HG02759 (cell line): ENCODE measurements around the gene OTOA.
A peak's percentile ranks its signal among the peaks of the same experiment; 100 is the strongest.
"Not testable (repeated sequence)": the region's sequence is repeated elsewhere in the genome, so short reads cannot be mapped to it uniquely, and the experiment has no call there.

Source experiments
- ATAC-seq: cut with Tn5 transposase; IDR thresholded peaks from one replicate; pipeline ENCODE4 v1.9.1; 2021; ENCODE audit warnings: mild to moderate bottlenecking, moderate library complexity; ENCODE audit not compliant: unreplicated experiment

Gene OTOA

DNA sequence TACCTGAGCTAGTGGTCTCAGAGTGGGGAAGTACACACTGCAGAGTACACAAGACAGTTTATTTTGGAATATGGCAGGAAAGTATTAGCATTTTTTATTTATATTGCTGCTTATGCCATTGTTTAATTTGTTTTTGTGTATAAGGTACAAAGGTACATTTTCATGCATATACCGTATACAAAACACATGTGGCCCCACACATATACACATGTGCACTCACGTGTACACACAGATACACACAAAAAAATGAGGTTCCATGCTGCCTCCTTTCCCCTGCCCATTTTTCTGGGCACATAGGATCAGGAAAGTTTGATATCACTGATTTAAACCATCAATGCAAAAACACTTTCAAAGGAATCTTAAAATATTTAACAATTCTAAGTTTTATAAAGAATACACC, 24.3 kb upstream of the OTOA start:
- ATAC-seq, result no peak

DNA sequence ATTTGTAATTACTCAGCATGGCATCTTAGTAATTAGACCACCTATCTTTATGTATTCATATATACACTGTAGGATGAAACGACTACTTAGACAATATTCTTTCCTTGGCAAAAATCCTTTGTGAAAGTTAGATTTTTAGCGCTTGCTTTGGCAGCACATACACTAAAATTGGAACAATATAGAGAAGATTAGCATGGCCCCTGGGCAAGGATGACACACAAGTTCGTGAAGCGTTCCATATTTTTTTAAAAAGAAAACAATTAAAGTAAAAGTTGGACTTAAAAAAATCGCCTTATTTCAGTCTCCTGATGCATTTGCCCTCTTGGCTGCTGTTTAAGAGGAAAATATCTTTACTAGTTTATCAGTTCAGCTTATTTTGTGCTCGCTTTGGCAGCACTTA, 21.9 kb upstream of the OTOA start:
- ATAC-seq, result no peak

DNA sequence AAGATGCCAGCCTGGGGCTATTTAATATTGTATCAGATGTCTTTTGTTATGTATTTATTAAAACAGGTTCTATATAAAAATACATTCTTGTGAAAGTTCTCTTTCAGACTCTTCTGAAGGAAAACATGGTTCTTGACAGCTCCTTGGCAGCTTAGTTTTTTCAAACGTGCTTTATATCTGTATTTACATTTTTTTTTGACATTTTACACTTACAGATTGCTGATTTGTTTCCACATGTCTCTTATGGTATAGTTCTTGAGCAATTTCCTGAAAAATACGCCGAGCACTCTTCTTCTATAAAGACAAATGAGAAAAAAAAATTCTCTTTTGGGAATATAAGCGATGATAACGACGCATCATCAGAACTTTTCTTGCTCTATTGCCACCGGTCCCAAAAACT, 20.9 kb upstream of the OTOA start:
- no peak for ATAC-seq

DNA sequence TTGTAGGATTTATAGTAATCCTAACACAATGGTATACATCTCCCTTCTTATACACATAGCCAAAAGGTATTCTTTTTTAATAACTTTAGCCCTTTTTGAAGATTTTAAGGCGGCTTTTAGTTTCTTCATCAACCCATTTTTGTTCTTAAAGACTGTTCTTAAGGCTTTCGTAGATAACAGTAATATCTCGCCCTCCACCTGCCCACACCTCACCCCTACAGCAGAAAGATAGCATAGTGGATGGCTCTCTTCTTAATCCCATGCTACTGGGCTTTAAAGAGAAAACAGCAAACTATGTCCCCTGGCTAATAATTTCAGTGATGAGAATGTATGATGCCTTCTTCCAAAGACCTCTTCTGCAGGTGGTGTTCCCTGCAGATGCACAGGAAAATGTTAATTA, 20.0 kb upstream of the OTOA start:
- ATAC-seq, result no peak

GRCh38 chr16:21644674-21645073, 19.1 kb upstream of the OTOA start:
- no peak for ATAC-seq

DNA sequence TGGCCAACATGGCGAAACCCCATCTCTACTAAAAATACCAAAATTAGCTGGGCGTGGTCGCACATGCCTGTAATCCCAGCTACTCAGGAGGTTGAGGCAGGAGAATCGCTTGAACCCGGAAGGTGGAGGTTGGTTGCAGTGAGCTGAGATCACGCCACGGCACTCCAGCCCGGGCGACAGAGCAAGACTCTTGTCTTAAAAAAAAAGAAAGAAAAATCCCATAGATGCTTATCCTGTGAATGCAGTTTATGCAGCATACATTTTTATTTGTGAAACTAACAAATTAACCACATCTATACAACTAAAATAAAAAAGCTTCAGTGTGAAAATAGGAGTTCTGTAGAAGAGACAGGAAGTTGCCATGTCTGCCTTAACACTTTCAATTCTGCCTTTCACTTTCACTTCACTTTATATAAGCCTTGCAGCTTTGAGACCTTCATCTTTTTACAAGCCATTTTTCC, 18.5 kb upstream of the OTOA start:
- ATAC-seq, result peak; percentile 35

GRCh38 chr16:21646091-21646490, 17.7 kb upstream of the OTOA start:
- no peak for ATAC-seq

DNA sequence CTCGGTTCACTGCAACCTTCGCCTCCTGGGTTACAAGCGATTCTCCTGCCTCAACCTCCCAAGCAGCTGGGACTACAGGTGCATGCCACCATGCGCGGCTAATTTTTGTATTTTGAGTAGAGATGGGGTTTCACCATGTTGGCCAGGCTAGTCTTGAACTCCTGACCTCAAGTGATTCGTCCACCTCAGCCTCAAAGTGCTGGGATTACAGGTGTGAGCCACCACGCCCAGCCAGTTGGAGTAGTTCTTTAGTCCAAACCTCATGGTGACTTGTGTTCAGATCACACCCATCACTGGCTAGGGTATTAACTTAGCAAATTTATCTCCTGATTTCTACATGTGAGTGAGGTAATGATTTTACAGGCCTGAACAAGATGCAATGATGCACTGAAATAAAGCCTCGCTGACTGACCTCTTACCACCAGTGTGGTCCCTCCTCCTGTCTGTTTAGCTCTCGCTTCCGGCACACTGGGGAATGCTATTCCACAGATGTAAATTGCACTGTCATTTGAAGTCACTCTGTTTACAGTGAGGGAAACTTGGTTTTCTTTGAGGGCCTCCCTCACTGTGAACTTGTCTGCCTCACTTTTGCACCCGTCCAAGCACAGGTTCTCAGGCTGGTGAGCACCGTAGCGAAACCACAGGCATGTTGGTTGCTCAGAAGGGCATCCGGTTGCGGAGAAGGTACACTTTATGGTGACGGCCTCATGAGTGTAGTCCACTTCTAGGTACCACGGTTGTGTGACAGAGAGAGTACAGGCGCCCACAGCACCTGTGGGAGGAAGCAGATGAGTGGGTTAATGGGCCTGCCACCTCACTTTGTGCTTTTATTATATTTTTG, 16.8 kb upstream of the OTOA start:
- ATAC-seq, result peak; percentile 90

DNA sequence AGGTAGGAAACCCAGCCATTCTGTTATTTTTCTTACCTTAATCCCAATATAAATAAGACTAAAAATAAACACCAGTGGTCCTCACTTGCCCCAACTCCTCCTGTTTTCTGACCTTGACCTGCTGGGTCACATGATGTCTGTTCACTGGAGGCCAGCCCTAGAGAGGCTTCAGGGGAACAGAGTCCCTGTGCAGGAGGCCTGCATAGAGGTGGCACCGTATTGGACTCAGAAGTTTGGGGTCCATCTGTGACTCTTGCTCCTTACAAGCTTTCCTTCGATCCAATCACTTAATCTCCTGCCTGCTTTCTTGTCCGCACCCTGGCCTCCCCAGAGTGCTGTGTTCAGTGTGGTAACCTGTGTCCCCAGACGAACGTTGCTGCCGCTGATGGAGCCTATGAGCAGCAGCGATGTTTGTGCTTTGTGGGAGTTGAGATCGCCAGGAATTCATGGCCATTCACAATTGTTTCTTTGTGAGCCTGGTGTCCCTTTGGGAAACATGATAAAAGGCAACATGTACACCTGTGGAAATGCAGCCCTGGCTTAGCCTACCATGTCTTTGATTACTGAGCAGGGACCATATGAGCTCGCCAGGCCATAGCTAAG, 16.1 kb upstream of the OTOA start:
- peak; percentile 4 for ATAC-seq

DNA sequence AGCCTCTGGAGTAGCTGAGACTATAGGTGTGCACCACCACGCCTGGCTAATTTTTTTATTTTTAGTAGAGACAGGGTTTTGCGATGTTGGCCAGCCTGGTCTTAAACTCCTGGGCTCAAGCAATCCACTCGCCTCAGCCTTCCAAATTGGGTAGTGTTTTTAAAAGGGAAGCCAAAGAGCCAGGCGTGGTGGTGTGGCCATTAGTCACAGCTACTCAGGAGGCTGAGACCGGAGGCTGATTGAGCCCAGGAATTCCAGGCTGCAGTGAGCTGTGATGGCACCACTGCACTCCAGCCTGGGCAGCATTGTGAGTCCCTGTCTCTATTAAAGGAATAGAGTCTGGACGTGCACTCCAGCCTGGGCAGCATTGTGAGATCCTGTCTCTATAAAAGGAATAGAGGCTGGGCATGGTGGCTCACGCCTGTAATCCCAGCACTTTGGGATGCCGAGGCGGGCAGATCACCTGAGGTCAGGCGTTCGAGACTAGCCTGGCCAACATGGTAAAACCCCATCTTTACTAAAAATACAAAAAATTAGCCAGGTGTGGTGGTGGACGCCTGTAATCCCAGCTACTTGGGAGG, 13.9 kb upstream of the OTOA start:
- ATAC-seq, result not testable (repeated sequence)

GRCh38 chr16:21650521-21650920, 13.2 kb upstream of the OTOA start:
- no peak for ATAC-seq

- no peak for ATAC-seq
Observed at GRCh38 chr16:21651515-21651914, 12.3 kb upstream of the OTOA start.

DNA sequence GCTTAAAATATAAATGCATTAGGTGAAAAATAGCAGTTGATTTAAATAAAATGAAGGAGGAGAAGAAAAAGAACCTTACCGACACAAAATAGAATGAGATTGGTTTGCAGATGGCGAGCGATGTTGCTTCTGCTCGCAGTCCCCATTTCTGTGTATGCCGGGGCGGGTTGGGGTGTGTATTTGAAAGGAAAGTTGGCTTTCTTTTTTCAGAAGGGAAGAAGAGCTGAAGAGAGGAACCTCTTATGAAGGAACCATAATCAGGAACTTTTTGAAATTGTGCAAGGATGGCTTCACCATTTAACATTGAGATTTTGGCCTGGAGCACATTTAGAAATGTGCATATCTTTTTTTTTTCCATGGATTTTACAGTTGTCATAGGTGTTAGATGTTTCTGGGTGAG, 11.3 kb upstream of the OTOA start, which contains the start of gene IGSF6:
Gene IGSF6 (minus strand): TSS at position 156 of the 400 bp plus-strand sequence. CDS start 10 bp downstream, at position 146.
- ATAC-seq, result no peak

DNA sequence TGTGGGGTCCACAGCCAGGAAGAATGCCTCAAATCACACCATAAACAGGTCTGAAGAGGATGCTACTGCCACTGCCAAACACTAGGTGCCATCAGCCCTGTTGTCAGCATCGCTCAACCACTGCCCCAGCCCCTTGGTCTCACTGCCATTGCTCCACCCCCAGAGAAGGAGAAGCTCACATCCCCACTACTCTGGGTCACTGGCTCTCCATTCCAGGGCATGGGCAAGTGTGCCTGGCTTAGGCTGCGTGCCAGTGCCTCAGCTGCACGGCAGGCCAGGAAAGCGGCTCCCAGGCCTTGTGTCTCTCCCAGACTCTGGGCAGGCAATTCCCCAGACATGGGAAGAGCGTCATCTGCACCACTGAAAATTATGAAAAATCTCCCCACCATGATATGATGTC, 10.2 kb upstream of the OTOA start:
- ATAC-seq, result no peak

GRCh38 chr16:21654466-21654865, 9.3 kb upstream of the OTOA start:
- no peak for ATAC-seq

DNA sequence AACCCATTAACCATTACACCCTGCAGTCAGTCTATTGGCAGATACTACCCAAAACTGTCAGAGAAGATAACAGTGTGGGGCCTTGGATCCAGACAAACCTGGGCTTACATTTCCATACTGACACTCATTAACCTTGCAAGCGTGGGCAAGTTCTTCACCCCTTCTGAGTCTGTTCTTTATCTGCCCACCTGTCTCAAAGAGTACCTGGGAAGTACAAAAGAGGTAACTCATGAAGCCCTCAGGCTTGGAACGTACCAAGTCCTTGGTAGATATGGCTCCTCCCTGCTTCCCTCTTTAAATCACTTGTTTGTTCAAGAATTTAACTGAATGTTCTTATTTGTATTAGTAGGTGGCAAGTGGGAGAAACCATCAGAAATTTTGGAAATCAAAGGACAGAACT, 8.9 kb upstream of the OTOA start:
- no peak for ATAC-seq

GRCh38 chr16:21656795-21657768, 6.7 kb upstream of the OTOA start:
- no peak for ATAC-seq

GRCh38 chr16:21659124-21659523, 4.6 kb upstream of the OTOA start:
- ATAC-seq, result no peak

- no peak for ATAC-seq
Observed at GRCh38 chr16:21664801-21665492, 1.2 kb downstream of the OTOA start.

- ATAC-seq, result no peak
Observed at GRCh38 chr16:21666772-21667171, 3.0 kb downstream of the OTOA start.
